CD14-positive monocyte (primary cell): ENCODE results near the gene SMAD1. TPM values are rescaled to one million over a fixed set of nuclear protein-coding genes. Genes with fewer than 3 reads are reported as not detected.
A peak's percentile ranks its signal among the peaks of the same experiment; 100 is the strongest.

Source experiments
- DNase-seq, 3 donors: peaks; one replicate each; pipeline ENCODE4 v3.0.0-alpha.2; 2011 to 2022
- H2AFZ ChIP-seq: 2 replicates; pipeline ENCODE4 v1.6.0; 2012; ENCODE audit warnings: mild to moderate bottlenecking, low read depth, low read length, inconsistent platforms; ENCODE audit not compliant: insufficient read depth, poor library complexity, severe bottlenecking
- H3K27ac ChIP-seq, 2 donors: 1 replicate in 1 of 2; 2 replicates in 1 of 2; pipeline ENCODE4 v1.5.1; 2012 to 2013; ENCODE audit warnings: low read length in 2 of 2, control low read depth in 1 of 2, inconsistent platforms in 1 of 2, low read depth in 1 of 2, mild to moderate bottlenecking in 1 of 2
- H3K27me3 ChIP-seq, 2 donors: one replicate each; pipeline versions ENCODE4 v1.6.0 to v1.6.1; 2011 to 2013; ENCODE audit warnings: low read length in 2 of 2; ENCODE audit not compliant: control insufficient read depth in 2 of 2, insufficient read depth in 2 of 2
- H3K36me3 ChIP-seq, 2 donors: replicated peaks in 1 of 2; 1 replicate in 1 of 2; 2 replicates in 1 of 2; pipeline versions ENCODE4 v1.5.1 to v1.6.1; 2012 to 2013; ENCODE audit warnings: low read length in 2 of 2, control low read depth in 1 of 2, inconsistent platforms in 1 of 2, mild to moderate bottlenecking in 1 of 2; ENCODE audit not compliant: insufficient read depth in 2 of 2, control insufficient read depth in 1 of 2
- H3K4me1 ChIP-seq, 2 donors: 1 replicate in 1 of 2; 2 replicates in 1 of 2; pipeline versions ENCODE4 v1.5.1 to v1.6.1; 2012 to 2013; ENCODE audit warnings: low read length in 2 of 2, control low read depth in 1 of 2, inconsistent platforms in 1 of 2, mild to moderate bottlenecking in 1 of 2, moderate library complexity in 1 of 2; ENCODE audit not compliant: insufficient read depth in 2 of 2, control insufficient read depth in 1 of 2
- H3K4me2 ChIP-seq: replicated peaks from 2 replicates; pipeline ENCODE3; 2012; ENCODE audit warnings: low read length, moderate library complexity, mild to moderate bottlenecking; ENCODE audit not compliant: poor library complexity, severe bottlenecking; ENCODE audit errors: extremely low read depth
- H3K4me3 ChIP-seq, 3 experiments: fragments of 200-600 bp in 1 of 3; sonication (generic) in 1 of 3; replicated peaks in 1 of 3; 1 replicate in 2 of 3; 2 replicates in 1 of 3; pipeline ENCODE4 v1.5.1; 2011 to 2013; ENCODE audit warnings: low read length in 3 of 3, mild to moderate bottlenecking in 3 of 3, control low read depth in 2 of 3, low read depth in 2 of 3, inconsistent platforms in 1 of 3, moderate library complexity in 1 of 3
- H3K79me2 ChIP-seq: 2 replicates; pipeline ENCODE4 v1.6.0; 2012; ENCODE audit warnings: mild to moderate bottlenecking, control low read depth, inconsistent platforms, low read length, moderate library complexity; ENCODE audit not compliant: insufficient read depth
- H3K9ac ChIP-seq: 2 replicates; pipeline ENCODE4 v1.6.0; 2017; ENCODE audit warnings: low read length, mild to moderate bottlenecking; ENCODE audit not compliant: insufficient read depth, poor library complexity, severe bottlenecking
- H3K9me3 ChIP-seq, 2 donors: replicated peaks in 1 of 2; 1 replicate in 1 of 2; 2 replicates in 1 of 2; pipeline versions ENCODE4 v1.5.1 to v1.6.1; 2012 to 2013; ENCODE audit warnings: low read length in 2 of 2, control low read depth in 1 of 2; ENCODE audit not compliant: control insufficient read depth in 1 of 2, insufficient read depth in 1 of 2
- H4K20me1 ChIP-seq: 2 replicates; pipeline ENCODE4 v1.6.0; 2012; ENCODE audit warnings: mild to moderate bottlenecking, low read length, control low read depth, moderate library complexity; ENCODE audit not compliant: insufficient read depth
- H3K27ac Mint-ChIP-seq, 7 donors: one replicate each; pipeline ENCODE4 v1.8.0; 2020; ENCODE audit warnings: mild to moderate bottlenecking in 7 of 7, mixed read lengths in 7 of 7, moderate library complexity in 6 of 7, inconsistent platforms in 2 of 7
- H3K27me3 Mint-ChIP-seq, 3 donors: one replicate each; pipeline ENCODE4 v1.8.0; 2021 to 2022; ENCODE audit warnings: low read depth in 3 of 3, mild to moderate bottlenecking in 3 of 3, mixed read lengths in 3 of 3, moderate library complexity in 3 of 3, inconsistent platforms in 1 of 3
- H3K36me3 Mint-ChIP-seq, 2 donors: one replicate each; pipeline ENCODE4 v1.8.0; 2020; ENCODE audit warnings: mixed read lengths in 2 of 2, inconsistent platforms in 1 of 2, mild to moderate bottlenecking in 1 of 2
- H3K4me1 Mint-ChIP-seq: one replicate; pipeline ENCODE4 v1.8.0; 2020; ENCODE audit warnings: mild to moderate bottlenecking, mixed read lengths
- H3K4me3 Mint-ChIP-seq, 2 donors: one replicate each; pipeline ENCODE4 v1.8.0; 2020; ENCODE audit warnings: mild to moderate bottlenecking in 2 of 2, mixed read lengths in 2 of 2, moderate library complexity in 1 of 2
- H3K9me3 Mint-ChIP-seq, 7 donors: one replicate each; pipeline ENCODE4 v1.8.0; 2020 to 2022; ENCODE audit warnings: mixed read lengths in 7 of 7, mild to moderate bottlenecking in 6 of 7, moderate library complexity in 6 of 7, inconsistent platforms in 2 of 7
- WGBS: methylation state at CpG from one replicate; pipeline ENCODE4 v1.1.5; 2013; ENCODE audit warnings: missing lambda C conversion rate; ENCODE audit not compliant: insufficient coverage; 5-methylcytosine and 5-hydroxymethylcytosine counted together
- intact Hi-C, 2 donors: fragments of 100-400 bp; cut with micrococcal nuclease; formaldehyde crosslinking; loops; one replicate each; pipeline versions ENCODE4 v1.15.0 to v1.15.1; 2023
- polyA plus RNA-seq, 3 donors: library from polyadenylated mRNA; depleted of rRNA in 1 of 3; unstranded in 2 of 3; stranded (reverse) in 1 of 3; fragments of 300-500 nt in 2 of 3; fragments of >200 nt in 1 of 3; fragmentation: Illumina TruSeq in 2 of 3; gene quantifications; 1 replicate in 2 of 3; 2 replicates in 1 of 3; pipeline ENCODE4 v1.2.3, GENCODE V29; 2012 to 2021
- TF ChIP-seq, protein P1 (sequence below): fragments of 200-600 bp; IDR thresholded peaks from one replicate; pipeline ENCODE4 v1.8.0; 2022; ENCODE audit warnings: antibody characterized with exemption, mild to moderate bottlenecking

SMAD1 gene
- polyA plus RNA-seq, 3 donors = 8.2 to 14.4 (median 8.7) TPM

DNA sequence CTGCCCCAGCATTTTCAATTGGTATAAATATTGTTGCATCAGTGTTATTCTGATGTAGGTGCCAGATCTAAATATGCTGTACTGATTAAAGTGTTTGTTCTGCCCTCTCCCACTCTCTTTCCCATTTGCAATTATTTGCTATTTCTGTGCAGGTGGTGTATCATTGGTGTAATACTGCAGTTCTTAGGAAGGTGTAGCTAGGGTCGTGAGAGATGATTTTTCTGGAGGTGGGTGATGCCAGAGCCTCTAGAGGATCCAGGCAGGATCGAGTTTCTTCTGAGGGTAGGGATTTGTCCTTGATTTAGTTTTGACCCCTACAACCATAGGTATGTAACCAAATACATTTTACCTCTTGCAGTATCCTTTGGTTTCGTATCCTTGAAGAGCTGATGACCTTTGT, 1.9 kb downstream of the SMAD1 start:
- peak overlapping the region in 1 of 3 experiments; percentile 88 for H3K4me3 ChIP-seq
- no peak overlapping the region for H3K9ac ChIP-seq
- peaks cover 18% of the 10 kb centered on the region for H3K79me2 ChIP-seq
- TF ChIP-seq, protein P1, sequence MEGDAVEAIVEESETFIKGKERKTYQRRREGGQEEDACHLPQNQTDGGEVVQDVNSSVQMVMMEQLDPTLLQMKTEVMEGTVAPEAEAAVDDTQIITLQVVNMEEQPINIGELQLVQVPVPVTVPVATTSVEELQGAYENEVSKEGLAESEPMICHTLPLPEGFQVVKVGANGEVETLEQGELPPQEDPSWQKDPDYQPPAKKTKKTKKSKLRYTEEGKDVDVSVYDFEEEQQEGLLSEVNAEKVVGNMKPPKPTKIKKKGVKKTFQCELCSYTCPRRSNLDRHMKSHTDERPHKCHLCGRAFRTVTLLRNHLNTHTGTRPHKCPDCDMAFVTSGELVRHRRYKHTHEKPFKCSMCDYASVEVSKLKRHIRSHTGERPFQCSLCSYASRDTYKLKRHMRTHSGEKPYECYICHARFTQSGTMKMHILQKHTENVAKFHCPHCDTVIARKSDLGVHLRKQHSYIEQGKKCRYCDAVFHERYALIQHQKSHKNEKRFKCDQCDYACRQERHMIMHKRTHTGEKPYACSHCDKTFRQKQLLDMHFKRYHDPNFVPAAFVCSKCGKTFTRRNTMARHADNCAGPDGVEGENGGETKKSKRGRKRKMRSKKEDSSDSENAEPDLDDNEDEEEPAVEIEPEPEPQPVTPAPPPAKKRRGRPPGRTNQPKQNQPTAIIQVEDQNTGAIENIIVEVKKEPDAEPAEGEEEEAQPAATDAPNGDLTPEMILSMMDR = no peak
- Mint-ChIP-seq H3K27ac (no peak overlapping the region), H3K36me3 (no peaks in the 10 kb centered on the region), H3K27me3 (peaks cover 0 to 2% (median 0%) of the 10 kb centered on the region in 3 donors), H3K4me1 (peaks cover 31% of the 10 kb centered on the region), H3K4me3 (no peak overlapping the region), H3K9me3 (no peaks in the 10 kb centered on the region)
- no CpG with 5 or more reads among the region's 3 CpGs for WGBS
- no peak for DNase-seq
- no peaks in the 10 kb centered on the region for H3K27me3 ChIP-seq
- no peaks in the 10 kb centered on the region for H3K9me3 ChIP-seq
- H4K20me1 ChIP-seq = no peaks in the 10 kb centered on the region
- H3K36me3 ChIP-seq = no peaks in the 10 kb centered on the region
- H2AFZ ChIP-seq = no peak overlapping the region
- H3K4me2 ChIP-seq = peak overlapping the region; percentile 83
- intact Hi-C loops = loop anchor here in 1 of 2 donors (5.0 kb wide), 1 partner anchor 139 kb away; no protein-coding TSS in a partner anchor
- H3K27ac ChIP-seq = no peak overlapping the region
- peaks cover 40 to 43% of the 10 kb centered on the region in 2 donors for H3K4me1 ChIP-seq

- Histone ChIP-seq H3K27ac (no peak overlapping the region), H3K9ac (no peak overlapping the region), H3K27me3 (no peaks in the 10 kb centered on the region), H3K4me3 (no peak overlapping the region), H3K4me1 (peaks cover 40 to 43% of the 10 kb centered on the region in 2 donors), H3K4me2 (no peak overlapping the region), H3K9me3 (no peaks in the 10 kb centered on the region), H3K36me3 (no peaks in the 10 kb centered on the region), H4K20me1 (no peaks in the 10 kb centered on the region), H3K79me2 (peaks cover 21% of the 10 kb centered on the region), H2AFZ (no peak overlapping the region)
- TF ChIP-seq, protein P1 = no peak
- H3K36me3 Mint-ChIP-seq = no peaks in the 10 kb centered on the region
- WGBS = no CpG with 5 or more reads among the region's 2 CpGs
- peaks cover 0 to 2% (median 0%) of the 10 kb centered on the region in 3 donors for H3K27me3 Mint-ChIP-seq
- H3K27ac Mint-ChIP-seq = no peak overlapping the region
- no peaks in the 10 kb centered on the region for H3K9me3 Mint-ChIP-seq
- no peak for DNase-seq
- no peak overlapping the region for H3K4me3 Mint-ChIP-seq
- H3K4me1 Mint-ChIP-seq = peaks cover 30% of the 10 kb centered on the region
- intact Hi-C loops = loop anchor here in 1 of 2 donors (5.0 kb wide), 1 partner anchor 138 kb away; no protein-coding TSS in a partner anchor
Observed at GRCh38 chr4:145484225-145484846, 2.7 kb downstream of the SMAD1 start.
